ENCODE results near the gene INHBE.
A peak's percentile ranks its signal among the peaks of the same experiment; 100 is the strongest.

The INHBE gene

GRCh38 chr12:57460468-57460784, 5.3 kb downstream of the INHBE start:
- DNase-seq (ENCODE audit: extremely low read depth in 1 of 2, low read depth in 1 of 2) = no peak

GRCh38 chr12:57460841-57461275, 5.8 kb downstream of the INHBE start:
- DNase-seq (ENCODE audit: extremely low read depth in 1 of 2, low read depth in 1 of 2) = no peak

- DNase-seq (ENCODE audit: extremely low read depth in 1 of 2, low read depth in 1 of 2) = no peak
Observed at GRCh38 chr12:57461276-57461916, 6.3 kb downstream of the INHBE start.

- DNase-seq (ENCODE audit: extremely low read depth in 1 of 2, low read depth in 1 of 2) = no peak
Observed at GRCh38 chr12:57461917-57462250, 6.8 kb downstream of the INHBE start.

GRCh38 chr12:57462251-57462911, 7.3 kb downstream of the INHBE start:
- peak; percentile 71 to 75 for DNase-seq (ENCODE audit: extremely low read depth in 1 of 2, low read depth in 1 of 2)

GRCh38 chr12:57462912-57463253, 7.8 kb downstream of the INHBE start:
- no peak for DNase-seq (ENCODE audit: extremely low read depth in 1 of 2, low read depth in 1 of 2)

- no peak for DNase-seq (ENCODE audit: extremely low read depth in 1 of 2, low read depth in 1 of 2)
Observed at GRCh38 chr12:57464569-57464968, 9.5 kb downstream of the INHBE start.

GRCh38 chr12:57465030-57465746, 10.1 kb downstream of the INHBE start:
- DNase-seq (ENCODE audit: extremely low read depth in 1 of 2, low read depth in 1 of 2) = no peak

- DNase-seq (ENCODE audit: extremely low read depth in 1 of 2, low read depth in 1 of 2) = no peak
Observed at GRCh38 chr12:57465747-57466505, 10.8 kb downstream of the INHBE start.

- no peak for DNase-seq (ENCODE audit: extremely low read depth in 1 of 2, low read depth in 1 of 2)
Observed at GRCh38 chr12:57467212-57467874, 12.2 kb downstream of the INHBE start.

GRCh38 chr12:57467915-57468314, 12.8 kb downstream of the INHBE start:
- DNase-seq (ENCODE audit: extremely low read depth in 1 of 2, low read depth in 1 of 2) = no peak

GRCh38 chr12:57469296-57470164, 14.4 kb downstream of the INHBE start:
- no peak for DNase-seq (ENCODE audit: extremely low read depth in 1 of 2, low read depth in 1 of 2)

- no peak for DNase-seq (ENCODE audit: extremely low read depth in 1 of 2, low read depth in 1 of 2)
Observed at GRCh38 chr12:57470286-57470969, 15.3 kb downstream of the INHBE start.

- no peak for DNase-seq (ENCODE audit: extremely low read depth in 1 of 2, low read depth in 1 of 2)
Observed at GRCh38 chr12:57470970-57471656, 16.0 kb downstream of the INHBE start.

GRCh38 chr12:57471661-57472060, 16.6 kb downstream of the INHBE start:
- DNase-seq (ENCODE audit: extremely low read depth in 1 of 2, low read depth in 1 of 2) = no peak

GRCh38 chr12:57472391-57472790, 17.3 kb downstream of the INHBE start:
- DNase-seq (ENCODE audit: extremely low read depth in 1 of 2, low read depth in 1 of 2) = no peak

GRCh38 chr12:57473392-57473791, 18.3 kb downstream of the INHBE start:
- no peak for DNase-seq (ENCODE audit: extremely low read depth in 1 of 2, low read depth in 1 of 2)

- no peak for DNase-seq (ENCODE audit: extremely low read depth in 1 of 2, low read depth in 1 of 2)
Observed at GRCh38 chr12:57473886-57474285, 18.8 kb downstream of the INHBE start.

- no peak for DNase-seq (ENCODE audit: extremely low read depth in 1 of 2, low read depth in 1 of 2)
Observed at GRCh38 chr12:57474430-57474829, 19.3 kb downstream of the INHBE start.
